ENCODE data around the gene MACROD2. TPM values are rescaled to one million over a fixed set of nuclear protein-coding genes. Genes with fewer than 3 reads are reported as not detected.

The MACROD2 gene
- total RNA-seq, 1 donor from 2014 or later = 2.4 TPM

GRCh38 chr20:16013631-16014030 is 2018.3 kb downstream of the MACROD2 start:
- H3K4me1 Mint-ChIP-seq (ENCODE audit: low read depth, unreplicated experiment) = no peaks in the 10 kb centered on the region
- TF ChIP-seq EZH2 (IDR thresholded peaks at IDR 0.05; ENCODE audit: insufficient read depth, low read length) (no peak), CTCF (IDR thresholded peaks at IDR 0.05; ENCODE audit: insufficient read depth, low read depth, low read length) (no peak)
- H3K4me3 ChIP-seq (ENCODE audit: insufficient read depth, low read depth, low read length) = no peak overlapping the region
- no peak overlapping the region for H3K4me2 ChIP-seq (ENCODE audit: low read length)
- no peaks in the 10 kb centered on the region for H3K9me3 Mint-ChIP-seq (ENCODE audit: unreplicated experiment)
- no peak overlapping the region for H3K27ac Mint-ChIP-seq (ENCODE audit: unreplicated experiment)
- H3K27me3 ChIP-seq (ENCODE audit: insufficient read depth, low read length) = no peaks in the 10 kb centered on the region
- H3K27me3 Mint-ChIP-seq (ENCODE audit: low read depth, unreplicated experiment) = peaks cover 3% of the 10 kb centered on the region
- no peaks in the 10 kb centered on the region for H3K9me3 ChIP-seq (ENCODE audit: insufficient read depth, low read depth, low read length)
- FAIRE-seq (no peak), DNase-seq (ENCODE audit: low read depth) (no peak)
- H3K36me3 Mint-ChIP-seq (ENCODE audit: low read depth, unreplicated experiment) = no peaks in the 10 kb centered on the region
- no peaks in the 10 kb centered on the region for H3K79me2 ChIP-seq (ENCODE audit: insufficient read depth, low read length)
- no peak overlapping the region for H3K9ac ChIP-seq (ENCODE audit: low read length)
- H3K27ac ChIP-seq (ENCODE audit: low read depth, low read length) = no peak overlapping the region
- no peak overlapping the region for H3K4me3 Mint-ChIP-seq (ENCODE audit: unreplicated experiment)
- H4K20me1 ChIP-seq (ENCODE audit: insufficient read depth, low read length) = no peaks in the 10 kb centered on the region
- no peaks in the 10 kb centered on the region for H3K36me3 ChIP-seq (ENCODE audit: insufficient read depth, low read length)
- H3K4me1 ChIP-seq (ENCODE audit: insufficient read depth, low read length) = no peaks in the 10 kb centered on the region
- no peak overlapping the region for H2AFZ ChIP-seq (ENCODE audit: low read depth, low read length)

GRCh38 chr20:16014436-16014835 is 2019.1 kb downstream of the MACROD2 start:
- Histone ChIP-seq H3K4me1 (ENCODE audit: insufficient read depth, low read length) (no peaks in the 10 kb centered on the region), H3K27me3 (ENCODE audit: insufficient read depth, low read length) (no peaks in the 10 kb centered on the region), H3K9me3 (ENCODE audit: insufficient read depth, low read depth, low read length) (no peaks in the 10 kb centered on the region), H3K79me2 (ENCODE audit: insufficient read depth, low read length) (no peaks in the 10 kb centered on the region), H3K4me2 (ENCODE audit: low read length) (no peak overlapping the region), H3K27ac (ENCODE audit: low read depth, low read length) (no peak overlapping the region), H3K9ac (ENCODE audit: low read length) (no peak overlapping the region), H3K4me3 (ENCODE audit: insufficient read depth, low read depth, low read length) (no peak overlapping the region), H2AFZ (ENCODE audit: low read depth, low read length) (no peak overlapping the region), H3K36me3 (ENCODE audit: insufficient read depth, low read length) (no peaks in the 10 kb centered on the region), H4K20me1 (ENCODE audit: insufficient read depth, low read length) (no peaks in the 10 kb centered on the region)
- TF ChIP-seq EZH2 (IDR thresholded peaks at IDR 0.05; ENCODE audit: insufficient read depth, low read length) (no peak), CTCF (IDR thresholded peaks at IDR 0.05; ENCODE audit: insufficient read depth, low read depth, low read length) (no peak)
- no peak for DNase-seq (ENCODE audit: low read depth)
- Mint-ChIP-seq H3K4me3 (ENCODE audit: unreplicated experiment) (no peak overlapping the region), H3K27ac (ENCODE audit: unreplicated experiment) (no peak overlapping the region), H3K36me3 (ENCODE audit: low read depth, unreplicated experiment) (no peaks in the 10 kb centered on the region), H3K27me3 (ENCODE audit: low read depth, unreplicated experiment) (peaks cover 3% of the 10 kb centered on the region), H3K4me1 (ENCODE audit: low read depth, unreplicated experiment) (no peaks in the 10 kb centered on the region), H3K9me3 (ENCODE audit: unreplicated experiment) (no peaks in the 10 kb centered on the region)
- no peak for FAIRE-seq

GRCh38 chr20:16017656-16018055 is 2022.3 kb downstream of the MACROD2 start:
- Histone ChIP-seq H3K9ac (ENCODE audit: low read length) (no peak overlapping the region), H3K4me3 (ENCODE audit: insufficient read depth, low read depth, low read length) (no peak overlapping the region), H3K27me3 (ENCODE audit: insufficient read depth, low read length) (no peaks in the 10 kb centered on the region), H3K4me2 (ENCODE audit: low read length) (no peak overlapping the region), H4K20me1 (ENCODE audit: insufficient read depth, low read length) (no peaks in the 10 kb centered on the region), H3K9me3 (ENCODE audit: insufficient read depth, low read depth, low read length) (no peaks in the 10 kb centered on the region), H3K36me3 (ENCODE audit: insufficient read depth, low read length) (no peaks in the 10 kb centered on the region), H2AFZ (ENCODE audit: low read depth, low read length) (no peak overlapping the region), H3K4me1 (ENCODE audit: insufficient read depth, low read length) (peaks cover 13% of the 10 kb centered on the region), H3K27ac (ENCODE audit: low read depth, low read length) (no peak overlapping the region), H3K79me2 (ENCODE audit: insufficient read depth, low read length) (no peaks in the 10 kb centered on the region)
- no peak for FAIRE-seq
- H3K4me1 Mint-ChIP-seq (ENCODE audit: low read depth, unreplicated experiment) = peaks cover 10% of the 10 kb centered on the region
- H3K27me3 Mint-ChIP-seq (ENCODE audit: low read depth, unreplicated experiment) = peaks cover 3% of the 10 kb centered on the region
- DNase-seq (ENCODE audit: low read depth) = no peak
- no peaks in the 10 kb centered on the region for H3K36me3 Mint-ChIP-seq (ENCODE audit: low read depth, unreplicated experiment)
- H3K4me3 Mint-ChIP-seq (ENCODE audit: unreplicated experiment) = no peak overlapping the region
- TF ChIP-seq CTCF (IDR thresholded peaks at IDR 0.05; ENCODE audit: insufficient read depth, low read depth, low read length) (no peak), EZH2 (IDR thresholded peaks at IDR 0.05; ENCODE audit: insufficient read depth, low read length) (no peak)
- H3K27ac Mint-ChIP-seq (ENCODE audit: unreplicated experiment) = no peak overlapping the region
- H3K9me3 Mint-ChIP-seq (ENCODE audit: unreplicated experiment) = no peaks in the 10 kb centered on the region
